Stimulated activated naive CD8-positive, alpha-beta T cell treated with anti-CD3 and anti-CD28 coated beads, Interleukin-15, amount 100 ng/mL, for 72 hours (primary cell): Measurements from ENCODE around the gene CTDSPL.

Experiments
- ATAC-seq: fragments of 150-1000 bp; cut with Tn5 transposase; 2 replicates; pipeline ENCODE4 v1.10.0; 2021; ENCODE audit warnings: mild to moderate bottlenecking, moderate library complexity
- DNase-seq, 2 donors: peaks; one replicate each; pipeline ENCODE4 v3.0.0; 2021 to 2022
- H3K27ac Mint-ChIP-seq, 2 donors: one replicate each; pipeline ENCODE4 v1.8.0; 2022; ENCODE audit warnings: mild to moderate bottlenecking in 2 of 2, mixed read lengths in 2 of 2, moderate library complexity in 2 of 2
- H3K27me3 Mint-ChIP-seq: one replicate; pipeline ENCODE4 v1.8.0; 2022; ENCODE audit warnings: mixed read lengths
- H3K4me1 Mint-ChIP-seq: one replicate; pipeline ENCODE4 v1.8.0; 2022; ENCODE audit warnings: mild to moderate bottlenecking, mixed read lengths
- H3K4me3 Mint-ChIP-seq, 2 donors: one replicate each; pipeline ENCODE4 v1.8.0; 2022; ENCODE audit warnings: mild to moderate bottlenecking in 2 of 2, mixed read lengths in 2 of 2, moderate library complexity in 1 of 2
- H3K9me3 Mint-ChIP-seq, 2 donors: one replicate each; pipeline ENCODE4 v1.8.0; 2022; ENCODE audit warnings: mixed read lengths in 2 of 2

The CTDSPL gene

GRCh38 chr3:38018296-38019266, 156.9 kb downstream of the CTDSPL start:
- Mint-ChIP-seq H3K27ac (peak overlapping the region; percentile 16 to 23), H3K9me3 (peaks cover 0 to 5% of the 10 kb centered on the region in 2 donors), H3K4me1 (peaks cover 14% of the 10 kb centered on the region), H3K4me3 (no peak overlapping the region), H3K27me3 (no peaks in the 10 kb centered on the region)
- ATAC-seq (no peak), DNase-seq (no peak)

- no peaks in the 10 kb centered on the region for H3K27me3 Mint-ChIP-seq
- ATAC-seq, result no peak
- DNase-seq, result no peak
Observed at GRCh38 chr3:38019658-38020341, 158.1 kb downstream of the CTDSPL start.

GRCh38 chr3:38020342-38020726, 158.7 kb downstream of the CTDSPL start:
- Mint-ChIP-seq H3K4me1 (peaks cover 30% of the 10 kb centered on the region), H3K27ac (no peak overlapping the region), H3K4me3 (no peak overlapping the region), H3K9me3 (peaks cover 0 to 5% of the 10 kb centered on the region in 2 donors), H3K27me3 (no peaks in the 10 kb centered on the region)
- ATAC-seq (no peak), DNase-seq (no peak)

More at GRCh38 chr3:38019658-38020341, 158.1 kb downstream of the CTDSPL start:
- Mint-ChIP-seq H3K4me3 (no peak overlapping the region), H3K9me3 (peaks cover 0 to 5% of the 10 kb centered on the region in 2 donors), H3K27ac (no peak overlapping the region), H3K4me1 (peaks cover 26% of the 10 kb centered on the region)

GRCh38 chr3:38021196-38021595, 159.5 kb downstream of the CTDSPL start:
- ATAC-seq, result no peak
- Mint-ChIP-seq H3K9me3 (peaks cover 0 to 5% of the 10 kb centered on the region in 2 donors), H3K4me3 (no peak overlapping the region), H3K4me1 (peaks cover 38% of the 10 kb centered on the region), H3K27me3 (no peaks in the 10 kb centered on the region), H3K27ac (no peak overlapping the region)
- DNase-seq, result no peak

- H3K4me3 Mint-ChIP-seq, result no peak overlapping the region
- H3K4me1 Mint-ChIP-seq, result peaks cover 38% of the 10 kb centered on the region
- DNase-seq, result no peak
- peaks cover under 1% of the 10 kb centered on the region for H3K27me3 Mint-ChIP-seq
- no peak for ATAC-seq
- no peak overlapping the region for H3K27ac Mint-ChIP-seq
- no peaks in the 10 kb centered on the region for H3K9me3 Mint-ChIP-seq
Observed at GRCh38 chr3:38022301-38022700, 160.6 kb downstream of the CTDSPL start.

- DNase-seq (no peak), ATAC-seq (no peak)
- no peak overlapping the region for H3K27ac Mint-ChIP-seq
- H3K27me3 Mint-ChIP-seq, result peaks cover 8% of the 10 kb centered on the region
- H3K4me1 Mint-ChIP-seq, result peaks cover 38% of the 10 kb centered on the region
- no peaks in the 10 kb centered on the region for H3K9me3 Mint-ChIP-seq
- peak overlapping the region; percentile 85 to 97 for H3K4me3 Mint-ChIP-seq
Observed at GRCh38 chr3:38022896-38023709, 161.4 kb downstream of the CTDSPL start.

GRCh38 chr3:38026856-38027255, 165.2 kb downstream of the CTDSPL start:
- H3K27me3 Mint-ChIP-seq, result peaks cover 41% of the 10 kb centered on the region
- DNase-seq (no peak), ATAC-seq (no peak)
- H3K4me1 Mint-ChIP-seq, result peaks cover 54% of the 10 kb centered on the region
- H3K27ac Mint-ChIP-seq, result no peak overlapping the region
- H3K4me3 Mint-ChIP-seq, result no peak overlapping the region
- no peaks in the 10 kb centered on the region for H3K9me3 Mint-ChIP-seq

- peaks cover 55% of the 10 kb centered on the region for H3K4me1 Mint-ChIP-seq
- peak overlapping the region in 1 of 2 donors; percentile 51 for H3K27ac Mint-ChIP-seq
Observed at GRCh38 chr3:38027466-38028465, 166.1 kb downstream of the CTDSPL start.

GRCh38 chr3:38028621-38029361, 167.1 kb downstream of the CTDSPL start:
- H3K4me1 Mint-ChIP-seq, result peaks cover 44% of the 10 kb centered on the region
- H3K27me3 Mint-ChIP-seq, result peaks cover 60% of the 10 kb centered on the region
- H3K27ac Mint-ChIP-seq, result no peak overlapping the region
- ATAC-seq (no peak), DNase-seq (no peak)
- peak overlapping the region; percentile 40 to 64 for H3K4me3 Mint-ChIP-seq
- H3K9me3 Mint-ChIP-seq, result no peaks in the 10 kb centered on the region

More at GRCh38 chr3:38027466-38028465, 166.1 kb downstream of the CTDSPL start:
- no peak for DNase-seq
- ATAC-seq, result no peak
- Mint-ChIP-seq H3K27me3 (peaks cover 50% of the 10 kb centered on the region), H3K4me3 (peak overlapping the region in 1 of 2 donors; percentile 64), H3K9me3 (no peaks in the 10 kb centered on the region)

- H3K4me3 Mint-ChIP-seq, result peak within 1 kb of the TSS; percentile 40 to 66
- H3K27me3 Mint-ChIP-seq, result peaks cover 61% of the 10 kb centered on the region
- no peaks in the 10 kb centered on the region for H3K9me3 Mint-ChIP-seq
- ATAC-seq, result no peak
- peak in 1 of 2 donors; percentile 31 for DNase-seq
- H3K27ac Mint-ChIP-seq, result no peak within 1 kb of the TSS
- peaks cover 37% of the 10 kb centered on the region for H3K4me1 Mint-ChIP-seq
Observed at GRCh38 chr3:38029400-38030125, 167.9 kb downstream of the CTDSPL start, which contains the start of gene PLCD1. Gene PLCD1 (minus strand): TSS chr3:38029642. CDS start chr3:38029539, 103 bp downstream.

GRCh38 chr3:38030126-38031021, 168.7 kb downstream of the CTDSPL start:
- Mint-ChIP-seq H3K27ac (no peak overlapping the region), H3K9me3 (no peaks in the 10 kb centered on the region), H3K4me3 (peak overlapping the region; percentile 20 to 66), H3K4me1 (peaks cover 30% of the 10 kb centered on the region), H3K27me3 (peaks cover 61% of the 10 kb centered on the region)
- no peak for ATAC-seq
- no peak for DNase-seq
